Stimulated activated CD4-positive, alpha-beta T cell treated with anti-CD3 and anti-CD28 coated beads, Interleukin-2, amount 100 ng/mL, for 24 hours (primary cell): ENCODE results near the gene HMGXB3.

Source experiments
- DNase-seq, 2 donors: peaks; one replicate each; pipeline ENCODE4 v3.0.0-alpha.2; 2020

The HMGXB3 gene

GRCh38 chr5:150092159-150092787 is 91.7 kb downstream of the HMGXB3 start:
- no peak for DNase-seq

GRCh38 chr5:150097152-150097551 is 96.6 kb downstream of the HMGXB3 start:
- no peak for DNase-seq

GRCh38 chr5:150101023-150101422 is 100.5 kb downstream of the HMGXB3 start:
- no peak for DNase-seq
